DMS53 (cell line): ENCODE data around the gene NBL1.

Source experiments
- DNase-seq: peaks from one replicate; lab custom pipeline; 2025; lab: John Stamatoyannopoulos, UW

NBL1 gene

DNA sequence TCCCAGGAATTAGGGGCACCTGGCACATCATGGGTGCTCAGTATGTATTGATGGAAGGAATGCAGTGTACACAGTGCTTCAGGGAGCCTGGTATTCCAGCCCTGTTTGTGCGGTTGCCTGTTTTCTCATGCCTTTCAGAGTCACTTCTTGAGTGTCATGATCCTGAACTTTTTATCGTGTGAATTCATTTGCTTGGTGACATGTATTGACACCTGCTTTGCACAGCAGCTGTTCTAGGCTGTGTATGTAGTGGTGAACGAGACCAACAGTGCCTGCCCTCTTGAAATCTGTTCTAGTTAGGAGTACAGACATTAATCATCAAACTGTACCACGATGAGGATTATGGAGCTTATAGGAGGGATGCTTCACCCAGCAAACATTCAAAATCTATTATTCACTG, 26.7 kb downstream of the NBL1 start:
- no peak for DNase-seq

- no peak for DNase-seq
Observed at GRCh38 chr1:19672237-19672636, 28.1 kb downstream of the NBL1 start.

DNA sequence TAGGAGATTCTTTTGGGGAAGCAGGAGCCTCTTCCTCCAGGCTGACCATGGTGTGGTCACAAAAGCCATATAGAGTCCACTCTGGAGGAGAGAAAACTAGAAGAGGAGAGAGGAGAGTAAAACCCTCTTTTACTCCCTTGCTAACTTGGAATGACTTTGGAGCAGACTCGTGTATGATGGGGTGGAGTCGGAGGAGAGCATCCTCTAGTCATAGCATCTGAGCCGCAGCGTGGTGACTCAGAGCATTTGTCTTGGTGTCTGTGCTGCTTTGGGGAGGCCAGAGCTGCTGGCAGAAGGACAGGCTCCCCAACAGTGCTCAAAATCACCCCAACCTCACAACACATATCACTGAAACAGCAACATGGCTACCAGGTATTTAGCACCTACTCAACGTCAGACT, 31.7 kb downstream of the NBL1 start:
- DNase-seq = no peak

DNA sequence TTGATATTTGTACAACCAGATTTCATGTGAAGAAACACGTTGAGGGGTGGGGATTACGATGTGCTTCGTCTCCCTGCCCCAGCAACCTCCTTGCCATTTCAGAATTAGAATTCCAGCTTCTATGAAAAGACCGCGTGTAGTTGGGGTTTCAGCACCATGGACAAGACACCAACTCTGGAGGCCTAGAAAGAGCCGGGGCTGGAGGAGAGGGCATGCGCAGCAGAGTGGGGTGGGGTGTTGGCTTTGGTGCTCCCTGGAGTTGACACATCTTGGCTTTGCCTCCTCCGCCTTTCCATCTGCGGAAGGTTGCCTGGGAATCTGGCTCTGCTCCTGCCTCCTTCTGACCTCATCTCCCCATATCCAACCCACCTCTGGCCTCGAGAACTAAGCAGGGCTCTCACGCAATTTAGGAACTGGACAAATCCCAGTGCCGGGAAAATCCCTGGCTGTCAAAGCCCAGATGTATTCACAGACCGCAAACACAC, 32.4 kb downstream of the NBL1 start:
- peak; percentile 27 for DNase-seq

- DNase-seq = no peak
Observed at GRCh38 chr1:19678493-19678892, 34.4 kb downstream of the NBL1 start.

DNA sequence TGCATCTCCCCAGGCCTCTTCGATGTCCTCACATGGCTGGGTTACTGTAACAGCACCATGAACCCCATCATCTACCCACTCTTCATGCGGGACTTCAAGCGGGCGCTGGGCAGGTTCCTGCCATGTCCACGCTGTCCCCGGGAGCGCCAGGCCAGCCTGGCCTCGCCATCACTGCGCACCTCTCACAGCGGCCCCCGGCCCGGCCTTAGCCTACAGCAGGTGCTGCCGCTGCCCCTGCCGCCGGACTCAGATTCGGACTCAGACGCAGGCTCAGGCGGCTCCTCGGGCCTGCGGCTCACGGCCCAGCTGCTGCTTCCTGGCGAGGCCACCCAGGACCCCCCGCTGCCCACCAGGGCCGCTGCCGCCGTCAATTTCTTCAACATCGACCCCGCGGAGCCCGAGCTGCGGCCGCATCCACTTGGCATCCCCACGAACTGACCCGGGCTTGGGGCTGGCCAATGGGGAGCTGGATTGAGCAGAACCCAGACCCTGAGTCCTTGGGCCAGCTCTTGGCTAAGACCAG, 34.9 kb downstream of the NBL1 start:
- no peak for DNase-seq

DNA sequence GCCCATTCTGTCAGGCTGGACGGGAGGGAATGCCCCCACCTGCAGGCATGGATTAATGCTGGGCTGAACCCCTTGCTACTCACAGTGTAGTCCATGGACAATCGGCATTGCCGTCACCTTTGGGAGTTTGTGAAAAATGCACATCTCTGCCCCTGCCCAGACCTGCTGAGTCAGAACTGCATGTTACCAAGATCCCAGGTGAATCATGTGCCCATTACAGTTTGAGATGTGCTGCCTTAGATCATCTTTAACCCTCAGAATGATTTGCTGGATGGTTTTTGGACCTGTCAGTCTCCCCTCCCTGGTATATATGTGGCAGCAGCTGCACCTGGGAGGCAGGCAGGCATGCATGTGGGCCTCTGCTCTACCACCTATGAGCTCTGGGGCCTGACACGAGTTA, 35.6 kb downstream of the NBL1 start:
- DNase-seq = peak; percentile 16

GRCh38 chr1:19680644-19681043, 36.5 kb downstream of the NBL1 start:
- DNase-seq = no peak

DNA sequence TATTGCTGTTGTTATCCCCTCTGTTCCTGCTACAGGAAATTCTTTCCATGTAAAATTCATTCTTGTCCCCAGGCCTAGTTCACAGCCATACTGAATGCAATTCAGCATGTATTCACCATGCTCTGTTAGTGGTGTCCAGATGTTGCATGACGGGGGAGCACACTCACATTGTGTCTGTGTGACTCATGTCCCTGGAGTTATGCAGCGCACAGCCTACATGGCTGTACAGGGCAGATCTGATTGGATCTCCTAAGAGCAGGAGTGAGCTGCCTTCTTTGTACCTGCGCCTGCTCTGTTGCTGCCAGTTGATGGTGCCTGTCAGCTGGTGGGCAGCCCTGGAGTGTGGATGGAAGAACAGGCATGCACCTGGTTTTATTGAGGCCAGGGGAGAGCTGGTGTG, 38.1 kb downstream of the NBL1 start:
- no peak for DNase-seq

- DNase-seq = no peak
Observed at GRCh38 chr1:19682901-19683300, 38.8 kb downstream of the NBL1 start.

- DNase-seq = no peak
Observed at GRCh38 chr1:19683351-19683750, 39.2 kb downstream of the NBL1 start.

DNA sequence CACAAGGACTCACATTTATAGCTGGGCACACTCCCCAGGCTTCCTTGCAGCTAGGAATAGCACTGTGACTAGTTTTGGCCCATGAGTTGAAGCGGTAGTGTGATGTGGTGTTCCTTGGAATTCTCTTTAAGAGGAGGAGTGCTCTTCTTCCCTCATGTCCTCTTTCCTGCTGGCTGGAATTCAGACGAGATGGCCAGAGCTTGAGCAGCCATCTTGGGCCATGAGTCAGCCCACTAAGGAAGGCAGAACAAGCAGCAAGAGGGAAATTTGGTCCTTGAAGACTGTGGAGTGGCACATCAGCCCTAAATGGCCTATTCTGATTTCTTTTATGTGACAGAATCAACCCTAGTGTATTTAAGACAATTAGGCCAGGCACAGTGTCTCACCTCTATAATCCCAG, 40.6 kb downstream of the NBL1 start:
- DNase-seq = no peak

GRCh38 chr1:19685994-19686393, 41.9 kb downstream of the NBL1 start:
- DNase-seq = no peak

DNA sequence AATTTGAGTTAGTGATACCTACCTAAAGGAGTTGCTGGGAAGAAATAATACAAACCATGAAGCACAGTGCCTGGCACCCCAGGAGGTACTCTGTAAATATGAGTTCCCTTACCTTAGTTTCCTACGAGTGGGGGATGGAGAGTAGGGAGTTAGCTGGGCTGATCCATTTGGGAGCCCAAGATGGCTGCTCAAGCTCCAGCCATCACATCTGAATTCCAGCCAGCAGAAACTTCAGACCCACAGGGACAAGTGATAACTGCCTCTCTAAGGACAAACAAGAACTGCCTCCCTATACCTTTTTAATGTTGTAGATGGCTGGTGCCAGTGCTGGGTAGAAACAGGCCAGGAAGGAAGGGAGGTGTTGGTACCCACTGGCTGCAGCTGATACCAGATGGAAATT, 43.3 kb downstream of the NBL1 start:
- no peak for DNase-seq

GRCh38 chr1:19688041-19688842, 44.1 kb downstream of the NBL1 start:
- no peak for DNase-seq

DNA sequence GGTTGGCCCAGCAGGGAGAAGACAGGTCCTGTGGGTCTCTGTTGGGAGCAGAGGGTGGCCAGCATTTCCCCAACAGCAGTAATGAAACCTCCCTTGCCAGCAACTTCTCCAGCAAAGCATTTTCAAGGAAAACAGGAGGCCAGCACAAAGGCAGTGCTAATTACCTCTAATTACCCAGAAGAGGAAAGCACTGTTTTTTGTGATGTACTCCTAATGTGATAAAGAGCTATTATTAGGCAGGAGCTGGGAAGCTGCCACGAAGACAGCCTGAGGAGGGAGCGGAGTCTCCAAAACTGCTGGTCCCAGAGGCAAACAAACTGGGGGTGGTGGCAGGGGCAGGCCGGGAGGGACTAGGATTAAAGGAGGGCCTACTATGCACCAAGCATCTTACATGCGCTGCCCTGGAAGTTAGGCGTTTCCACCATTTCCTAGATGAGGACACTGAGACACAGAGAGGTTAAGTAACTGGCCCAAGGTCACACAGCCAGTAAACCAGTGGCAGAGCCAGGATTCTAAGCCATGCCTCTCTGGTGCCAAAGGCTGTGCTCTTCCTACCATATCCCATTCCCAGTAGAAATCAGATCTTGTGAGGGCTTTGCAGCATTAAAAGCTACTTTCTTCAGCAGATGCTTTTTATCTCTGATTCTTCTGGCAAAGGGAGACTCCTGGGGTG, 45.1 kb downstream of the NBL1 start:
- no peak for DNase-seq

GRCh38 chr1:19689856-19690255, 45.7 kb downstream of the NBL1 start:
- peak; percentile 25 for DNase-seq

- no peak for DNase-seq
Observed at GRCh38 chr1:19690342-19690741, 46.2 kb downstream of the NBL1 start.

DNA sequence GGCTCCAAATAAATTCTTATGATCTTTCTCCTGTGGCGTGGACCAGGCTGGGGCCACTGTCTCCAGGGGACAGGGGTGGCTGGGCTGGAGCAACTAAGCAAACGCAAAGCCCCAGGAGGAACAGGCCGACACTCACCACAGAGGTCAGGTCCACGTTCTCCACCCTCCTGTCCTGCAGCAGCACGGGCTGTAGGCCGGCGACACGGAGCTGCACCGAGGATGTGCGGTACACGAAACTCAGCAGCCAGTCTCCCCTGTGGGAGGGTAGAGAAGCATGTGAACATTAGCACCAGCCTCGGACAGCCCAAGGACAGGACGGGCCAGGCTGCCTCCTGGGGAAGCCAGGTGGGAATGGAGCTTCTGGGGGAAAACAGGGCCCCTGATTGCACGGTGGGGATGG, 50.2 kb downstream of the NBL1 start:
- no peak for DNase-seq

DNA sequence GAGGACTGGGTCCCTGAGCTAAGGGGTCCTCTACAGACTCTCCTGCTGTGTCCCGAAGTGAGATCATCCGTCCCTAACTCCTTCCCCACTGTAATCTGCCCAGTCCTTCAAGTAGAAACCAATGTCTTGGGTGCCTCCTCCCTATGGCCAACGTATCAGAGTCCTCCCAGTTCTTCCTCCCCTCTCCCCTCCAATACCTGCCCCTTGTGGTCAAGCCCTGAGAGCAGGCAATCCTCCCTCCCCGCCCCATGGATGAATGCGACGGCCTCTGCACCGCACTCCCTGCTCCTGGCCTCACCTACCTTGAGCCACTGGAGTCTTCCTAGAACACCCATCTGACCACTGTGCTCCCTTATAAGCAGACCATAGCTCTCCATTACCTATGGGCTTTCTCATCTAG, 51.7 kb downstream of the NBL1 start:
- DNase-seq = no peak

DNA sequence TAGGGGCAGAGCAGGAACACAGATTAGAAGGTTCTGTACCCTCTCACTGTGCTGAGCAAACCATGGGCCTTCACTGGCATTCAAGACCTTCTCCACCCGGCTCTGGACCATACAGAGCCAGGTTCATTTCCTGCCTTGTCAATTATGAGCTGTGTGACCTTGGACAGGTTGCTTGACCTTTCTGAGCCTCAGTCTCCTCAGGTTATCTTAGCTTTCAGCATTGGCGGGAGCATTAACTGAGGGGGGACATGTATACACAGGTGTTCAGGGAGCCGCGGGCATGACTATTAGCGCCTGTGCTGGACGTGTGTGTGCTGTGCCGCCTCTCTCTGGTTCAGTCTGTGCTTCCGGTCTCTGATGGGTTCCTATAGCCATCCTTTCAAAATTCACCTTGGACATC, 52.7 kb downstream of the NBL1 start:
- no peak for DNase-seq

GRCh38 chr1:19698181-19698580, 54.1 kb downstream of the NBL1 start:
- DNase-seq = no peak

DNA sequence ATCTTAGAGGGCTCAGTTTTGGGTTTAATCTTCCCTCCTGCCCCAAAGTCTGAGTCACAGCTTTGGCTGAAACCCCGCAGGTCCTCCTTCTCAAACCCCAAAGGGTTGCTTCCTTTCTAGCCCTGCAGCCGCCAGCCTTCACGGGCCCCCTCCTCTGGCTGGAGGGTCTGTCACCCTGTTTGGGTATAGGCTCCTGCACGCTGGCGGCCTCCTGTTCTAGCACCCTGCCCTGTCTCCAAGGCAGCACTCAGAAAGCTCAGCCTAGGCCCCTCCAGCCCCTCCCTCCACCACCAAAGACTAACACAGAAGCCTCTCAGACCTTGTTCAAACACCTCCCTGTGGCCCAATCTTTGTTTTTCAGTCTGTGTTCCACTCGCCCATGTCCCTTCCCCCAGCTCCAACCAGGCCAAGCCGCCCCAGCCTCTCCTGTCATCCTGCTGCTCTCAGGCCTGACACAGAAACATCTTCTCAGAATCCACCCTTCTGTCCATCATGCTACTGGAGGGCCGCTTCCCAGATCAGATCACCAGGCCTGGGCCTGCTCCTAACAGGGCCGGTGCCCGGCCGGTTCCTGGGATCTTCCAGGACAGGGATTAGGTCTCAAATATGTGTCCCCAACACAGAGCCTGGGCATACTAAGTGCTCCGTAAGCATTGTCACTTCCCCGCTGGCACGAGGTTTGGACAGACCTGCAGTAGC, 56.1 kb downstream of the NBL1 start:
- no peak for DNase-seq
